ENCODE data around the gene PCSK4.

PCSK4 gene

DNA sequence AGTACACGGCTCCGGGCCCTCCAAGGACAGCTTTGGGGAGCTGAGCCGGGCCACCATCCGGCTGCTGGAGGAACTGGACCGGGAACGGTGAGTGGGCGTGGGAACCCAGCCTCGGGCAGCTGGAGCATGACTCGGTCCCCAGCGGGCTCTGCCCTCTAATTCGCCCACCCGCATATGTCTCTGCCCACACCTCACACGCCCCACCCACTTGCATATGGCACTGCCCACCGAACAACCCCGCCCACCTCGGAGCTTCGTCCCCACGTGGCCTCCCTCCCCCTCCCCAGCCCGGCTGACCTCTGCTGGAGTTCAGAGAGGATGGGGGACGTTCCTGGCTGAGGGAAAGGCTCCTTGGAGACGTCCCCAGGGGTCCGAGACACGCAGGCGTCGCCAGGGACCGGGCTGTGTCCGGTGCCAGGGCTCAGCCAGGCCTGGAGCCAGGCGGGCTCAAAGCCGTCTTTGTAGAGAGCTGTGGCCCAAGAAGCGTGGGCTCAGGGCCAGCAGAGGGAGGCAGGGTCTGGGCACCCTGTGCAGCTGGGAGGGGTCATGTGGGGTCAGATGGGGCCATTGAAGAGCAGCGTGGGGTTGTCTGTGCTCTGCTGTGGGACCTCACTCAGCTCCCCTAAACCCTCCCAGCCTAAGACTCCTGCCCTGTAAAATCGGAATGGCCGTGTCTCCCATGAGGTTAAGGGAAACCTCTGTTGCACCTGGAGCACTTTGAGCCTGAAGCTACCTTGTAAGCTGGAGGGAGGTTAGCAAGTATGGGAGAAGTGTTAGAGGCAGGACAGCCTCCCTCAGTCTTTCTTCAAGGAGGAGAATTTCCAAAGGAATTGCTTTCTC, 36.4 kb downstream of the PCSK4 start:
- DNase-seq (ENCODE audit: low spot score) = no peak

DNA sequence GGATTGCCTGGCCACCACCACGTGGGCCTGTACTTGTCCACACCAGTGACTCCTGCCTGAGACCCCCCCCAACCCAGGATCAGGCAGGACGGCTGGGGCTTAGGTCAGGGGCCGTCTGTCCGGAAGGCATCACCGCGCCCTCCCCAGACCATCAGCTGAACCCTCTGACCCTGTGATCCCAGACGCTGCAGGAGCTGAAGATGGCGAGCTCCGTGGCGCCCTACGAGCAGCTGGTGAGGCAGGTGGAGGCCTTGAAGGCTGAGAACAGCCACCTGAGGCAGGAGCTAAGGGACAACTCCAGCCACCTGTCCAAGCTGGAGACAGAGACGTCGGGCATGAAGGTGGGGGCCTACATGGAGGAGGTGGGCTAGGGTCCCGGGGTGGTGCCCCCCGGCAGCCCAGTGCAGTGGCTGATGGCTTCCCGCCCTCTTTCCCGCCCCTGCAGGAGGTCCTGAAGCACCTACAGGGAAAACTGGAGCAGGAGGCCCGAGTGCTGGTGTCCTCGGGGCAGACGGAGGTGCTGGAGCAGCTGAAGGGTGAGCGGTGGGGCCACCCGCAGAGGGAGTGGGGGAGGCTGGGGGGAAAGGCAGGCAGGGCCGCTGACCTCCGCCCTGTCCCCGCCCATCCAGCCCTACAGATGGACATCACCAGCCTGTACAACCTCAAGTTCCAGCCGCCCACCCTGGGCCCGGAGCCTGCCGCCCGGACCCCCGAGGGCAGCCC, 37.2 kb downstream of the PCSK4 start:
- no peak for DNase-seq (ENCODE audit: low spot score)

DNA sequence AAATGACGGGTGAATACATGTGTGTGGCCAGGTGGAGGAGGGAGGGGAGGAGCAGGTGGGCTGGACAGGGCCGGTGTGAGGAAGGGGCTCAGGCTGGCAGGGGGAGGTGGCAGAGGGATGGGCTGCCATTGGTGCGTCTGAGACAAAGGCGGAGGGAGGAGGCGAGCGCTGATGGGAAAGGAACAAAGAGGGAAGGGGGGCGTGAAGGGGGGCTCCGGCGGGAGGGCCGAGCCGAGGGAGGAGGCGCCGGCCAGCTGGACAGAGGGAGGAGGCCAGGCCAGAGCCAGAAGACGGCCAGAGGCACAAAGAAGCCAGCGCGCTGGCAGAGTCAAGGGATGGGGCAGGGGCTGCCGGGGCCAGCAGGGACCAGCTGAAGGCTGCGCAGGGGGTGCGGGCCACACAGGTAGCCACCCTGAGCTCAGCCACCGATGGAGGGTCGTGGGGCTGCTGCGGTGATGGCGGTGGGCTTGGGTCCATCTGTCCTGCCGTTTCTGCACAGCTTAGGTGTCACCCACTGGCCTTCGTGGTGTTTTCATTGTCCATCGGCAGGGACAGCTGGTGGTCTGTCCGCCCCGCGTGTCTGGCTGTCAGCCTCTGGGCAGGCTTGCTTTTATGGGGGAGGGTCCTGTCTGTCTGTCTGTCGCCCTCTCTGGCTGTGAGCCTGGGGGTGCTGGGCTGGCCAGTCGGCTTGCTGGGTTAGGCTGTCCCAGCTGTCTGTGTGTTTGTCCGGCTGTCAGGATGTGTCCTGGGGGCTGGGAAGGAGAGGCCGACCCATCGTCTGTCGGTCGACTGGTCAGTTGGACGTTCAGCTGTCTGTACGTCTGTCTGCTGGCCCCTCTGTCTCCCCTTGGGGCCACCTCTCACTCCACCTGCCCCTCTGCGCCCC, 38.0 kb downstream of the PCSK4 start:
- DNase-seq (ENCODE audit: low spot score) = no peak

DNA sequence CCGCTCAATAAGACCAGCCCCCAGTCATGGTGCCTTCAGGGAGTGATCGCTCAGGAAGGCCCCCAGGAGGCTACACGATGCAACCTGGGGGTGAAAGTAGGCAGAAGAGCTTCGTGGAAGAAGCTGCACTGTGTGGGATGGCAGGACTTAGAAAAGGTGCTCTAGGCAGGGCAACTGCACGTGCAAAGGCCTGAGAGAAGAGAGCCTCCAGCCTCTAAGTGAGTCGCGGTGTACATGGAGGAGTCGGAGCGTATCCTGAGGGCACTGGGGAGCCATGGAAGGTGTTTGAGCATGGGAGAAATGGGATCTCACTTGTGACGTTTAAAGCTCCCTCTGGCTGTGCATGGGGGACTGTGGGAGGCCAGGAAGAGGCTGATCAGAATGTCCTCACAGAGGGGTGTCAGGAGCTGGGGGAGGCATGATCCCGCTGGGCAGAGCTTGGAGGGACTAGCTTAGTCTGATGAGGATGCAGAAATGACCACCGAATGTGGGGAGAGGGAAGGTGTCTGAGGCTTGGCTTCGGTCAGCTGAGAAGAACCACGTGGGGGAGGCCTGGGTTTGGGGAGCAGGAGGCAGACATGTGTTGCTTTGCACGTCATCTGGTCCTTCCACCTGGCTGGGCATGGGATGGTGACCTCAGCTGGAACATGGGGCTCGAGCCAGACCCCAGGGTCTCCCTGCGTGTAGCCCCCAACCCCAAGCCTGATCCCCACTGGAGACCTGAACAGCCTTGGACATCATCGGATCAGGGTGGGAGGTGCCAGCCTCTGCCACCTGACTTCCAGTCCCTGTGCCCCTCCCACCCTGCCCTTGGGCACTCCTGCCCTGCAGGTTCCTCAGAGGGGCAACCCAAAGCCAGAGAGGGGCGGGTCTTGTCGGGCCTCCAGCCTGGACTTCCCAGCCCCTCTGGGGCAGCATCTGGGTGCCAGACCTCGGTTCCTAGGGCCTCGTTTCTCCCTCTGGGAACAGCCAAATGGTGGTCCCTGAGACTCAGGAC, 39.1 kb downstream of the PCSK4 start:
- DNase-seq (ENCODE audit: low spot score) = no peak

DNA sequence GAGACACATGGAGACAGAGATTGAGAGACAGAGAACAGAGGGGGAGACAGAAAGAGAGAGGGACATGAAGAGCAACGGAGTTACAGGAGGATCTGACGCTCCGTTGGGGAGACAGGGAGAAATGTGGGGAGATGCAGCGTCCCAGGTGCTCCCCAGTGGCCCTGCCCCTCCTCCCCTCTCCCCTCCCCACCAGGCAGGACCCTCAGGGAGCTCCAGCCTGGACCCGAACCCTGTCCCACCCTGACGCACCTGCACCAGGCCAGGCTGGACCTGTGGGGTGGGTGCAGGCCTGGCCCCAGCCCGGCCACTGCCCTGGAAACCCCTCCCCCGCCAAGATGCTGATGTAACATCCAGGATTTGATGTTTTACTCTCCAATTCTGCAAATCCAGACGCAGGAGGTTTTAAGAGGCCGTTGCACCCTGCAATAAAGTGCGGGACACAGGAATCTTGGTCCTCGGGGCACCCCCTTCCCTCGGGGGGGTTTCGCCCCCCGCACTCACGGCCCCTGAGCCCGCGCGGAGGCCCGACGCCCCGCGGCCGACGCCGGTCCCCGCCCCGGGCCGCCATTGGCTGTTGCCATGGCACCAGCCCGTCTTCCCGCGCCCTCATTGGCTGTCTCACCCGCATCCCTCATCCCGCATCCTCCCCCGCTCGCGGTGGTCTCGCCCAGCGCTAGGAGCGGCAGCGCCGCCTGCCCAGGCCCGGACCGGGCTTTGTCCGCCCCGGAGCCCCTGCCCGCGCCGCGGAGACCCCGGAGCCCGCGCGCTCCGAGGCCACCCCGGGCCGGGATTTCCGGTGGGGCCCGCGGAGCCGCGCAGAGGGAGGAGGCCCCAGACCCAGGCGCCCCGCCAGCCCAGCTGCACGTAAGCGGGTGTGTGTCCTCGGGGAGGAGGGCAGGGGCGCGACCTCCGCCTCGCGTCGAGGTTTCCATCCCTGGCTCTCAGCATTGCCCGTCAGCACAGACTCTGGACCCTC, 40.4 kb downstream of the PCSK4 start, which contains the start of gene APC2:
Gene APC2, plus strand, starts transcription at position 655 of the 976 bp plus-strand sequence. CDS start 2,881 bp downstream, outside the sequence.
- DNase-seq (ENCODE audit: low spot score) = no peak

DNA sequence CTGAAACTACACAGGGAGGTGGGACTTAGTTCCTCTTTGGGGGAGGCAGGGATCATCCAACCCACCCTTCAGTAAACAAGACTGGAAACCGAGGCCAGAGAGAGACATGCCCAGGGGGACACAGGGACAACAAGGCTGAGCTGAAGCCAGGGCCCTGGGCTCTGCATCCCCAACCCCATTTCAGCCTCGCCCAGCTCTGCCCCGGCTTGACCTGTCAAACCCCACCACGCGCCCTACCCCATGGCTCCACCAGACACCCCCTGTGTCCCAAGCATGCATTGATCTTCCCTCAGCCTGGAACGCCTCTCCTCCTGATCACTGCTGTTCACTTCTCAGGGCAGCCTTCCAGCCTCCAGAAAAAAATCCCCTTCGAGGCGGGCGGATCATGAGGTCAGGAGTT, 42.2 kb downstream of the PCSK4 start:
- no peak for DNase-seq (ENCODE audit: low spot score)

DNA sequence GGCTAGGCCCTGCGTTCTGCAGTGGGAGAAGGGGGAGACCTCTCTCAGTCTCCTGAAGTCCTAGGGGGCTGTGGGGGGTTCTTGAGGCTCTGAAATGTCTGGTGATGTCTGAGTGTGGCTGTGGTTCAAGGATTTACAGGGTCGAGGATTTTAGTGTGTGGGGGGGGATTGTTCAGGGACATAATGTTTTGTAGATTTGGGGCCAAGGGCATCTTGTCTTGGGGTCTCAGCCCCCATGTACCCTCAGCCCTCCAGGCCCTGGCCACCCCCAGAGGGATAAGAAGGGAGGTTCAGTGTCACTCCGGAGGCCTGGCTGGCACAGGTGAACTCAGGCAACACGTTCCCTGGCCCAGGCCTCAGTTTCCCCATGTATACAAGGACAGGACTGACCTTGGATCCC, 42.6 kb downstream of the PCSK4 start:
- no peak for DNase-seq (ENCODE audit: low spot score)

DNA sequence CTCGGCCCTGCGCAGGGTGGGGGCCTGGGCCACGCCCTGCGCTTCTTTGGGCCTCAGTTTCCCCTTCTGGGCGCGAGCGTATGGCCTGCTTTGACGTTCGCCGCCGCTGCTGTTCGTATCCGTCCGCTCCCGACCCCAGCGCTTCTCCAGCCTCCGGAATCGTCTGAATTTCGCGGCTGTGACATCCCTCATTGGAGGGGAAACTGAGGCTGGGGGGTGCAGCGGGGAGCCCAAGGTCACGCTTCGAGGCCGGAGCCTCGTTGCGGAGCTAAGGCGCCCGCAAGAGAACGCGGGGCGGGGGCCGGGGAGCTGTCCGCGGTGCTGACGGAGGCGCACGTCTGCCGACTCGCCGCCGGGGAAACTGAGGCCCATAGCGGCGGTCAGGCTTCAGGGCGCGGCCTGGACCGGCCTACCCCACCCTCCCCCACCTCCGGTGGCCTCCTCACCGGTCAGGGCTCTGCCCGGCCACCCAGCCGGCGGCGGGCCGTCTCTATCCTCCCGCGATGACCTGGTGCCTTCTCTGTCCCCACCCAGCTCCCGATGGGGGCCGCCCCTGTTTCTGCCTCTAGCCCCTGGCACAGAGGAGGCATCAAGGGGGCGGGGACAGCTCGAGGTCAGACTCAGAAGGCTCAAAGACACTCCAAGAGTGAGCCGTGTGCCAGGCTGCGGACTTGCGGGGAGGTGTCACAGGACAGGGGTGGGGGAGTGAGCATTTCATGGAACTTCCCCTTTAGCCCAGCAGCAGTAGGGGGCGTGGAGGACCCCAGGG, 43.3 kb downstream of the PCSK4 start:
- DNase-seq (ENCODE audit: low spot score) = no peak

DNA sequence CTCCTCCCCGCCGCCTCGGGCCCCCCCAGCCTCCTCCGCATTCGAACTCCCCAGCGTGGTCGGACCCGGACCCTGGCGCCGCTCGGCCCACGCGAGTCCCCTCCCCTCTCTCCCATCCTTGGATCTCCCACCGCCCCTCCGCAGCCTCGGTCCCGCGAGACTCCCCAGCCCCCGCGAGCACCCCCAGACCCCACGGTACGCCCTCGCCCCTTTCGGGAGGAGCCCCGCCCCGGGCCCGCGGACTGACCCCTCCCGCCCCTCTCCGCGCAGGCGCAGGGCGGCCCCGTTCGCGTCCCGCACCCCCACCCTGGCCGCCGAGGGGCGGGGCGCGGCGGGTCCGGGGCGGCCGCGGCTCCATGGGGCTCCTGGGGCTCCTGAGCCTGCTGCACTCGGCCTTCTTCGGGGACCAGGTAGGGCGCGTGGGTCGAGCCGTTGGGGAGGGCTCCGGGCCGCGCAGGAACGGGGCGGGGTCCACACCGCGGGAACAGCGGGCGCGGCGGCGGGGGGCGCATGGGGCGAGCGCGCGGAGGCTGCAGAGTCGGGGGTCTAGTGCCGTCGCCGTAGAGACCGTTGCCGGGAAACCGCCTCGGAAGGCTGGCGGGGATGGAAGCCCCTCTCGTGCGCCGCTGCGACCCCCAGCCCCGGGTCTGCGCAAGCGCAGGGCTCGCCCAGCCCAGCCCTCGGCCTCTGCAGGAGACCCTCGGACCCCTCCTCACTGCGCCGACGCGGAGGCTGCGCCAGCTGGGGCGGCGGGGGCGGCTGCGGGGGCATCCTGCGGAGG, 44.0 kb downstream of the PCSK4 start:
- DNase-seq (ENCODE audit: low spot score) = no peak

DNA sequence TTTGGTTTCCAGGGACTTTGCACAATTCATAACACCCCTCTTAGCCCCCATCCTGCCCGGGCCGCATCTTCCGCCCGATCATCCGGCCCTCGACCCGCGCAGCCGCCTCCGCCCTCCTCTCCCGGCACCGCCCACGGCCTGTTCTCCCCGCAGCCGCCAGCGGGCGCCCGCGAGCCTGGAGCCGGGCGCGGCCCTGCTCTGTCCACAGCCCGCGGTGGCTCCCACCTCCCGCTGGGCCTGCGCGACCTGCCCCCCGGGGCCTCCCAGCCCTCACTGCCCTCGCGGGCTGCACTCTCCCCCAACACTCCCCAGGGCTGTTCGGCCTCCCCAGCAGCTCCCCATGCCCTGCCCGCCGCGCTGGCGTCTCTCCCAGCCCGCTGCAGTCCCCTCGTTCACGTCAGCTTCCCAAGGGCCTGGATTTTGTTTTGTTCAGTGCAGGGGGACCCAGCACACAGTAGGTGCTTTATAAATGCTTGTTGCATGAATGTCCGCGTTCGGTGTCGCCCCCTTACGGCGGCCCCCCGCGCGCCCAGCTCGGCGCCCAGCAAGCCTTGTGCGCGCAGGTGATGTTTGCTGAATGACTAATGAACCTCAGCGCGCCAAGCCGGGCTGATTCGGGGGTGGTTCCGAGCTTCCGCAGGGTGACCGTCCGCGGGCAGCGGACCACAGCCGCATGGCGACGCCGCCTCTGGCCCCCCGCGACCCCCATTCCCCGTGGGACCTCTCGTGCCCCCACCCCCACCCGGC, 44.8 kb downstream of the PCSK4 start:
- peak; percentile 57 for DNase-seq (ENCODE audit: low spot score)

DNA sequence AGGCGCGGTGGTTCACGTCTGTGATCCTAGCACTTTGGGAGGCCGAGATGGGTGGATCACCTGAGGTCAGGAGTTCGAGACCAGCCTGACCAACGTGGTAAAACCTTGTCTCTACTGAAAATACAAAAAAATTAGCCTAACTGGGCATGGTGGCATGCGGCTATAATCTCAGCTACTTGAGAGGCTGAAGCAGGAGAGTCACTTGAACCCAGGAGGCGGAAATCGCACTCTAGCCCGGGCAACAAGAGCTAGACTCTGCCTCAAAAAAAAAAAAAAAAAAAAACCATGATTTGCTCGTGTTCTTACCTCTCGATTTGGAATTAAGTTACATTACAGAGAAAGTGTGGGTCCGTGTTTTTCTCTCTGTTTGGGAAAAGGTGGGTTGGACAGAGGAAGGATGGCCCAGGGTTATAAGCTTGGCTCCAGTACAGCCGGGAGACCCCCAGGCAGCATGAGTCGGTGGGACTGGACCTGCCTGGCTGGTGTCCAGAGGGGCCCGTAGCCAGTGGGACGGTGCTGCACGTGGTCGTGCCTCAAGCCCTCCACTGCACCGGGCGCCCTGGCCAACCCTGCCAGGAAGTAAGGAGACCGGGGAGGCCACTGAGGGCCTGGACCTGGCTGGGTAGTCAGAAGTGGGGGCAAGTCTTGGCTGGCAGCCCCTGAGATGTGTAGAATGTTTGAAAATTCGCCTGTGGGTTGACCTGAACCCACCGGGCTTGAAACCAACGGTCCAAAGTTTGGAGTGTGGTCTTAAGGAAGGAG, 48.3 kb downstream of the PCSK4 start:
- DNase-seq (ENCODE audit: low spot score) = no peak

DNA sequence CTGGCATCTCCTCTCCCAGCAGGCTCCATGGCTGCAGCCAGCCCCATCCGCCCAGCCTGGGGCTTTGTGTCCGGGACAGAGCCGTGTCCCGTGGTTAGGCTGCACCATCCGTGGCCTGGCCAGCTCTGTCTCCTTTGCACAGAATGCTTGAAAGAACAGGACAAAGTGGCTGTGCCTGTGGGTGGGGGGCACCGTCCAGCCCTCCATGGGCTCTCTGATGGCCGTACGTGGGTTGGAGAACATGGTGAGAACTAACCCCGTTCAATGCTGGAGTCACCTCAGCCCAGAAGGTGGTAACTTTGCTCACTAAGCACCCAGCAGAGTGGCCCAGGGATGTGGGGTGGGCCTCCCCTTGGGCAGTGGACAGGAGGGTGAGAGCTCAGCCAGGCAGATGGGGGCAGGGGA, 49.1 kb downstream of the PCSK4 start:
- no peak for DNase-seq (ENCODE audit: low spot score)

DNA sequence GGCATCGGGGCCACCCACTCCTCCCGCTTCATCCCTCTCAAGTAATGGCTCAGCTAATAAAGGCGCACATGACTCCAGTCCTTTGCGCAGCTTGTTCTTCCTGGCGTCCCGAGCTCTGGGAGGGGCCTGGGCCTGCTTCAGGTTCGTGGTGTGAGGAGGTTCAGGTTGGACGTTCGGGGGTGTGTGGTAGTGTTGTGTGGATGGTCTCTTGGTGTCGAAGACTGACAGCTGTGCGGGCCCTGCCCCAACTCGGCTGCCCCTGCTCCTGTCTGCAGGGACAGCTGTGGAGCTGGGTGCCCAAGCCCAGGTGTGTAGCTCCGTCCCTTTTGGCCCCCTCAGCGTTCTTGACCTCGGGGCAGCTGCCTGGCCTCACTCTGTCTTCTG, 49.7 kb downstream of the PCSK4 start:
- DNase-seq (ENCODE audit: low spot score) = no peak

DNA sequence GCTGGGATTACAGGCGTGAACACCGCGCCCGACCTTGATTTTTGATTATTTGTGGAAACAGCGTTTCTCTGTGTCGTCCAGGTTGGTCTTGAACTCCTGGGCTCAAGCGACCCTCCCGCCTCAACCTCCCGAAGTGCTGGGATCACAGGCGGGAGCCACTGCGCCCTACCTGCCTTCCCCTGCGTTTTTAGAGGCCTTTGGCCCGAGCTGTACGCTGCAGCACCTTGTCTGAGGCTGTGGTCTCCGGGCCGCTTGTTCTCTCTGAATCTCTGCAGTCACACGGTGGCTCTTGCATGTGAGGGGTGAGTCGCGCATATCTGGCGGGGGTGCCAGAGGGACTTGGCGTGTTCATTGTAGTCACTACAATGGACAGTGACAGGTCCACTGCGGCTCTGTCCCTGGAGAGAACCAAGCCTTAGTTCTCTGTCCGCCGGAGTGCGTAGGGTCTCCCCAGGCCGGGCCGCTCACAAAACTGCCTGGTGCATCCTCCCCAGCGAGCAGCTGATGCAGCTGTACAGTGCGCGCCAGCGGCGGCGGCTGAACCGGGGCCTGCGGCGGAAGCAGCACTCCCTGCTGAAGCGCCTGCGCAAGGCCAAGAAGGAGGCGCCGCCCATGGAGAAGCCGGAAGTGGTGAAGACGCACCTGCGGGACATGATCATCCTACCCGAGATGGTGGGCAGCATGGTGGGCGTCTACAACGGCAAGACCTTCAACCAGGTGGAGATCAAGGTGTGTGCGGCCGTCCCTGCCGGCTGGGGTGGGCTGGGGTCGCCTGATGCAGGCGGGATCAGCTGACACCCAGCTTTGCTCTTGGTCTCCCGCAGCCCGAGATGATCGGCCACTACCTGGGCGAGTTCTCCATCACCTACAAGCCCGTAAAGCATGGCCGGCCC, 50.4 kb downstream of the PCSK4 start:
- DNase-seq (ENCODE audit: low spot score) = peak; percentile 32

DNA sequence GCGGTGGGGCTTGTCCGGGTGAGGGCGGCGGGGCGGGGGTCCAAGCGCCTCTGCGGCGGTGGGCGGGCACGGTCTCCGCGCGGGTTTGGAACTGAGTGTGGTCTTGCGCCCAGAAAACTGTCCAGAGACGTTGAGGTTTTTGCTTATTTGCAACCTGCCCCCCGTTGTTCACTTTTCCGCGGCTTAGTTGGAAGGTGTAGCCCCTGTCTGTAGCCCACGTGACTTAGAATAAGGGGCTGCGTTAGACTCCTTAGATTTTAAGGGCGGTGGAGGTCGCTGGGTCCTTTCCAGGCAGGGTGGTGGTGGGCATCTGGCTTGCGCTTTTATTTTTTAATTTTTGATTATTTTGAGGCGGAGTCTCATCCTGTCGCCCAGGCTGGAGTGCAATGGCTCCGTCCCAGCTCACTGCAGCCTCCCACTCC, 51.2 kb downstream of the PCSK4 start:
- no peak for DNase-seq (ENCODE audit: low spot score)
